Heart left ventricle (tissue), 16 donors: ENCODE results near the gene FAM3B. TPM values are rescaled to one million over a fixed set of nuclear protein-coding genes. Genes with fewer than 3 reads are reported as not detected.

Experiments used
- ATAC-seq, 4 donors: fragments of 200-7000 bp; cut with Tn5 transposase; one replicate each; pipeline ENCODE4 v1.9.1; 2020 to 2022; ENCODE audit warnings: moderate library complexity in 4 of 4, mild to moderate bottlenecking in 3 of 4, moderate number of reproducible peaks in 1 of 4
- DNase-seq, 5 donors: peaks; one replicate each; pipeline ENCODE4 v3.0.0-alpha.2; 2020
- H3K27ac ChIP-seq, 12 donors: fragments of 200-600 bp; sonication (generic) in 4 of 12; one replicate each; pipeline versions ENCODE4 v1.5.0 to v1.8.0; 2016 to 2022; ENCODE audit warnings: mild to moderate bottlenecking in 2 of 12
- H3K27me3 ChIP-seq, 9 donors: fragments of 200-600 bp; sonication (generic) in 2 of 9; one replicate each; pipeline versions ENCODE4 v1.5.1 to v1.8.0; 2016 to 2022; ENCODE audit warnings: mild to moderate bottlenecking in 3 of 9
- H3K36me3 ChIP-seq, 9 donors: fragments of 200-600 bp; sonication (generic) in 2 of 9; one replicate each; pipeline versions ENCODE4 v1.5.0 to v1.8.0; 2018 to 2022; ENCODE audit warnings: mild to moderate bottlenecking in 2 of 9
- H3K4me1 ChIP-seq, 12 donors: fragments of 200-600 bp; sonication (generic) in 4 of 12; one replicate each; pipeline versions ENCODE4 v1.5.0 to v1.8.0; 2016 to 2022; ENCODE audit warnings: mild to moderate bottlenecking in 3 of 12
- H3K4me3 ChIP-seq, 12 donors: fragments of 200-600 bp; sonication (generic) in 4 of 12; one replicate each; pipeline versions ENCODE4 v1.5.0 to v1.8.0; 2017 to 2022; ENCODE audit warnings: mild to moderate bottlenecking in 9 of 12, moderate library complexity in 4 of 12
- H3K9me3 ChIP-seq, 12 donors: fragments of 200-600 bp; sonication (generic) in 4 of 12; one replicate each; pipeline versions ENCODE4 v1.5.0 to v1.8.0; 2016 to 2022; ENCODE audit warnings: mild to moderate bottlenecking in 1 of 12
- POLR2A ChIP-seq, 2 donors: fragments of 450-650 bp; IDR thresholded peaks; one replicate each; pipeline ENCODE4 v1.6.1; 2017; ENCODE audit warnings: antibody characterized with exemption in 2 of 2, mild to moderate bottlenecking in 2 of 2, moderate library complexity in 2 of 2
- WGBS, 4 donors: extraction: QIAGEN DNeasy Blood & Tissue Kit in 2 of 4; methylation state at CpG; one replicate each; pipeline versions ENCODE4 v1.1.5 to v1.1.7; 2013 to 2018; 5-methylcytosine and 5-hydroxymethylcytosine counted together
- intact Hi-C, 10 donors: fragments of 100-400 bp; cut with DNase I; formaldehyde crosslinking; loops; one replicate each; pipeline versions ENCODE4 v1.11.1 to v1.14.2; 2022
- polyA plus RNA-seq, 2 donors: library from polyadenylated mRNA; stranded (reverse); fragments of 200-250 nt; gene quantifications; one replicate each; pipeline ENCODE4 v1.2.3, GENCODE V29; 2013
- total RNA-seq, 9 donors: library from RNA; depleted of rRNA in 2 of 9; stranded (reverse); fragments of >200 nt in 2 of 9; fragmentation: NEBNext Ultra II Directional in 3 of 9; extraction: Animal tissue kit (Norgen Biotek cat#: 25700) in 3 of 9; gene quantifications; one replicate each; pipeline versions ENCODE4 v1.1.0 to v1.2.4, GENCODE V29; 2016 to 2023
- TF ChIP-seq, protein P1 (sequence below), 12 donors: fragments of 200-600 bp; sonication (generic) in 4 of 12; IDR thresholded peaks; one replicate each; pipeline versions ENCODE4 v1.5.0 to v1.8.0; 2018 to 2022; ENCODE audit warnings: antibody characterized with exemption in 12 of 12, mild to moderate bottlenecking in 5 of 12
- donor health status: ischemic (EF 13 %, LVEDD 7.1; RV severe dilation, severe dysfunction).
- donor health status: healthy with polysubstance abuse.
- donor health status: DM: no; HTN: yes; CAD: no.
- donor health status: DM: no; HTN: no; CAD: no.
- donor health status: ischemic (EF 25% LVEDD 6.9; RV normal size, moderate dysfunction).
- donor health status: ischemic (EF 25% LVEDD 5.7; RV mildly dilated, moderate dysfunction).
- donor health status: healthy.
- donor health status: DM: yes; HTN: yes; CAD: no.
- donor health status: ischemic (EF 35%, LVEDD 5.7; RV mildly dilated, moderate dysfunction).
- donor health status: nonischemic (EF 11% LVEDD 7.7; RV severe dilation, severe dysfunction).
- donor health status: DM: yes; HTN: yes; CAD: no.
- donor health status: PGD.
- donor health status: ischemic (EF 29% LVEDD 5.4; RV normal size, mild dysfunction).
- donor health status: nonischemic (EF 23%, LVEDD 6.1; RV moderate dilation, normal function).

Gene FAM3B
- total and polyA plus RNA-seq, 11 donors: 0.10 to 0.54 TPM; not detected in 9

DNA sequence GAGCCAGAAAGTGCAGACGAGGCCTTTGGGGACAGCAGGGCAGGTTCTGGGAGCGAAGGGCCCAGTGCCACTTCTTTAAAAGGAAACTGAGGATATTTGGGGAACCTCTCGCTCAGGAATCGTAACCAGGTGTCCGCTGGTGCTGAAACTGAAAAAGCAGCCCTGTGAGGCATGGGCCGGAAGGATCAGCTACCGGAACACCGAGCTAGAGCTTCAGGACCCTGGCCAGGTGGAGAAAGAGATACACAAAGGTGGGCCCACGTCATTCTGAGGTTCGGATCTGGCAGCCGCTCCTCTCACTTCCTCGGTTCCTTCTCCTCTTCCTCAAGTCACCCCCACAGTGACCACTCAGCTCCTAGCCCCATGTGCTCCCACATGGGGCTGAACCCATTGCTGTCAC is 63.3 kb downstream of the FAM3B start:
- no peaks in the 10 kb centered on the region for H3K9me3 ChIP-seq
- no peak for ATAC-seq
- no peaks in the 10 kb centered on the region for H3K4me1 ChIP-seq
- H3K27ac ChIP-seq: no peak overlapping the region
- TF ChIP-seq, protein P1, sequence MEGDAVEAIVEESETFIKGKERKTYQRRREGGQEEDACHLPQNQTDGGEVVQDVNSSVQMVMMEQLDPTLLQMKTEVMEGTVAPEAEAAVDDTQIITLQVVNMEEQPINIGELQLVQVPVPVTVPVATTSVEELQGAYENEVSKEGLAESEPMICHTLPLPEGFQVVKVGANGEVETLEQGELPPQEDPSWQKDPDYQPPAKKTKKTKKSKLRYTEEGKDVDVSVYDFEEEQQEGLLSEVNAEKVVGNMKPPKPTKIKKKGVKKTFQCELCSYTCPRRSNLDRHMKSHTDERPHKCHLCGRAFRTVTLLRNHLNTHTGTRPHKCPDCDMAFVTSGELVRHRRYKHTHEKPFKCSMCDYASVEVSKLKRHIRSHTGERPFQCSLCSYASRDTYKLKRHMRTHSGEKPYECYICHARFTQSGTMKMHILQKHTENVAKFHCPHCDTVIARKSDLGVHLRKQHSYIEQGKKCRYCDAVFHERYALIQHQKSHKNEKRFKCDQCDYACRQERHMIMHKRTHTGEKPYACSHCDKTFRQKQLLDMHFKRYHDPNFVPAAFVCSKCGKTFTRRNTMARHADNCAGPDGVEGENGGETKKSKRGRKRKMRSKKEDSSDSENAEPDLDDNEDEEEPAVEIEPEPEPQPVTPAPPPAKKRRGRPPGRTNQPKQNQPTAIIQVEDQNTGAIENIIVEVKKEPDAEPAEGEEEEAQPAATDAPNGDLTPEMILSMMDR (IDR thresholded peaks at IDR 0.05): no peak
- TF ChIP-seq POLR2A (IDR thresholded peaks at IDR 0.05): no peak
- WGBS, 4 donors: 92 to 98% (median 94%) methylated on average over 10 to 12 of the region's 12 CpGs
- DNase-seq: no peak
- H3K4me3 ChIP-seq: no peak overlapping the region
- intact Hi-C loops: no loop called here
- no peaks in the 10 kb centered on the region for H3K27me3 ChIP-seq
- peaks cover 0 to 85% (median 54%) of the 10 kb centered on the region in 9 donors for H3K36me3 ChIP-seq

DNA sequence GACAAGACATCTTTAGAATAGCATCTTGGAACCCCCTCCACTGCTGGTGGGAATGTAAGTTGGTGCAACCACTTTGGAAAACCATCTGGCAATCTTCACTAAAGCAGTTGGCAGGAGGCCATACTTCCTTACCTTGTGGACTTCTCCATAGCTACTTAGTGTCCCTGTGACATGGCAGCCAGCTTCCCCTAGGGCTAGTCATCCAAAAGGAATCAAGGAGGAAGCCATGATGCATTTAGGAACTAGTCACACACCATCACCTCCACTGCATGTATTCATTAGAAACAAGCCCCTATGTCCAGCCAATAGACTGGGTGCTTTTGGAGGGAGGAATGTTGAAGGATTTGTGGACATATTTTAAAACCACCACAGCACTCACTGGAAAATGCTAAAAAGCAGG is 65.1 kb downstream of the FAM3B start:
- intact Hi-C loops: no loop called here

DNA sequence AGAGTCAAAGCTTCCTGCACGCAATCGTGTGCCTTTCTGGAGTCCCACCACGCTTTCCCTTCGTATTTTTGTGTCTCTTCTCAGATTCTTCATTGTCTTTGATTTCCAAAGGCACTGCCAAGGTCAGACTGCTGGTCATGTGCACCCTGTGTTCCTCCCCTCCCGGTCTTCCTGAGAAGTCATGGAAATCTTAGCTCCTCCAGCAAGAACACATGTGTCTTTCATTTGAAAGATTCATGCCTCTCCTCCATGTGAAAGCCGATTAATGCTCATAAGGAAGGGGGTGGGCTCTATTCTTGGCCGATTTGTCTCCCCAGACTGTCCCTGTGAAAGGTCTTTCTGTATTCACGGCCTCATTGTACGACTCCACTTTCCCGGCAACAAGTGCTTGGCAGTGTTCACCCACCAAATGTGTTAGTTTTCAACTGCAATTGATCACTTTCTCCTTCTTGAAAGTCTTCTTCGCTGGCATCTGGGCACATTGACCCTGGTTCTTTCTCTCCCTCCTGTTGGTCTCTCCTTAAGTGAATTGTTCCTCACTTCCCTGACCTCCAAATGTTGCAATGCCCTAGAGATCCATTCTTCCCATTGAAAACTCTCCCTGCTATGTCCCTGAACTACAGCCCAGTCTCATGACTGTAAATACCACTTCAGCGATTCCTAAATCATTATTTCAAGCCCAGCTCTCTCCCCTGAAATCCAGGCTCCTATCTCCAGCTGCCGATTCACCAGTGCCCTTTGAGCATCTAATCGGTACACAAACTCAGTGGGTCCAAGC is 70.6 kb downstream of the FAM3B start:
- WGBS, 4 donors: 85 to 90% (median 86%) methylated on average over 14 of the region's 14 CpGs
- H3K27me3 ChIP-seq: no peaks in the 10 kb centered on the region
- H3K4me1 ChIP-seq: no peaks in the 10 kb centered on the region
- no peaks in the 10 kb centered on the region for H3K9me3 ChIP-seq
- H3K4me3 ChIP-seq: no peak overlapping the region
- DNase-seq (peak in 1 of 5 donors; percentile 4), ATAC-seq (no peak)
- intact Hi-C loops: no loop called here
- H3K27ac ChIP-seq: peak overlapping the region in 2 of 12 donors; percentile 9 to 24
- H3K36me3 ChIP-seq: peaks cover 2 to 95% (median 54%) of the 10 kb centered on the region in 9 donors
- TF ChIP-seq POLR2A (IDR thresholded peaks at IDR 0.05): no peak
- TF ChIP-seq, protein P1 (IDR thresholded peaks at IDR 0.05): no peak

More for the DNA sequence above, 65.1 kb downstream of the FAM3B start:
- Histone ChIP-seq H3K4me1 (no peaks in the 10 kb centered on the region), H3K4me3 (no peak overlapping the region), H3K27me3 (no peaks in the 10 kb centered on the region), H3K9me3 (no peaks in the 10 kb centered on the region), H3K36me3 (peaks cover 0 to 96% (median 61%) of the 10 kb centered on the region in 9 donors), H3K27ac (no peak overlapping the region)
- ATAC-seq (no peak), DNase-seq (no peak)
- TF ChIP-seq, protein P1 (IDR thresholded peaks at IDR 0.05): no peak
- TF ChIP-seq POLR2A (IDR thresholded peaks at IDR 0.05): no peak

DNA sequence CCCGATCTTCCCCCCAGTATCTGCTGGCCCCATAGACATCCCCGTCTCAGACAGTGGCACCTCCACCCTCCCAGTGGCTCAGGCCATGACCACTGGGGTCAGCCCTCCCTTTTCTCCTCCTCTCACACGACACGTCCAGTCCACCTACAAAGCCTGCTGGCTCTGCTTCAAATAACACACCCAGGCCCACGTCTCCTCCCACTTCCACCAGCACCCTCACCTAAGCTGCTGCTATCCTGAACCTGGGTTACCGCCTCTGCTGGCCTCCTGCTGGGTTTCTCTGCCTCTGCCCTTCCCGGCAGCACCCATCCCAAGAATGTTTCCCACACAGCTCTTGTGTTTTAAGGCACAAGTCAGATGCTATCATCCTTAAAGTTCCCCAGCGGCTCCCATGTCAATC is 71.2 kb downstream of the FAM3B start:
- no peak for ATAC-seq

More for the DNA sequence above, 71.2 kb downstream of the FAM3B start:
- DNase-seq: peak in 1 of 5 donors; percentile 13
- TF ChIP-seq POLR2A (IDR thresholded peaks at IDR 0.05): no peak
- TF ChIP-seq, protein P1 (IDR thresholded peaks at IDR 0.05): no peak
- no peaks in the 10 kb centered on the region for H3K4me1 ChIP-seq
- no peaks in the 10 kb centered on the region for H3K9me3 ChIP-seq
- 85 to 93% (median 86%) methylated on average over 8 of the region's 8 CpGs for WGBS, 4 donors
- H3K27ac ChIP-seq: peak overlapping the region in 2 of 12 donors; percentile 9 to 24
- intact Hi-C loops: no loop called here
- H3K36me3 ChIP-seq: peaks cover 2 to 94% (median 49%) of the 10 kb centered on the region in 9 donors
- H3K4me3 ChIP-seq: no peak overlapping the region
- H3K27me3 ChIP-seq: no peaks in the 10 kb centered on the region
